Fibroblast of the aortic adventitia (primary cell): ENCODE data around the gene ADARB2. TPM values are rescaled to one million over a fixed set of nuclear protein-coding genes. Genes with fewer than 3 reads are reported as not detected.

ENCODE experiments used
- DNase-seq: peaks from one replicate; pipeline ENCODE4 v3.0.0-alpha.2; 2010; ENCODE audit warnings: low read depth
- H3K4me3 ChIP-seq: 2 replicates; pipeline ENCODE4 v1.5.1; 2011; ENCODE audit warnings: low read depth, mild to moderate bottlenecking, control low read depth, low read length, moderate library complexity
- CTCF ChIP-seq: IDR thresholded peaks from 2 replicates; pipeline ENCODE4 v1.5.1; 2011; ENCODE audit warnings: mild to moderate bottlenecking, low read length, control low read depth, inconsistent platforms; ENCODE audit not compliant: insufficient read depth
- total RNA-seq: library from RNA; depleted of rRNA; stranded (reverse); fragments of >200 nt; gene quantifications from 2 replicates; pipeline ENCODE4 v1.2.3, GENCODE V29; 2012; ENCODE audit warnings: low replicate concordance

The ADARB2 gene
- total RNA-seq, 1 donor = not detected

GRCh38 chr10:1608851-1609647 is 128.3 kb downstream of the ADARB2 start:
- TF ChIP-seq CTCF = no peak
- DNase-seq = no peak
- H3K4me3 ChIP-seq = no peak overlapping the region

DNA sequence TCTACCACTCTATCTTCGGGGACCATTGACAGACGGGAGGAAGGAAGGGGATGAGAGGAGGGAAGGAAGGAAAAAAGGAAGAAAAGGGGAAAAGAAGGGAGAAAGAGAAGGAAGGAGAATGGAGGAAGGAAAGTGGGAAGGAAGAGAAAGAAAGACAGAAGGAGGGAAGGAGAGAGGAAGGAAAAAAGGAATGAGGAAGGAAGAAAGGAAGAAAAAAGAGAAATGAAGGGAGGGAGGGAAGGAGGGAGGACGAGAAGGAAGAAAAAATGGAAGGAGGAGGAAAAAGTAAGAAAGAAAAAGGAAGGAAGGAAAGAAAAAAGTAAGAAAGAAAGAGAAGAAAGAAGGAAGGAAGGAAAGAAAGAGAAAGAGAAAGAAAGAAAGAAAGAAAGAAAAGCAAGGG is 128.9 kb downstream of the ADARB2 start:
- H3K4me3 ChIP-seq = no peak overlapping the region
- no peak for DNase-seq
- no peak for TF ChIP-seq CTCF

GRCh38 chr10:1607466-1607865 is 129.9 kb downstream of the ADARB2 start:
- TF ChIP-seq CTCF = no peak
- no peak for DNase-seq
- H3K4me3 ChIP-seq = no peak overlapping the region

GRCh38 chr10:1605999-1606940 is 131.1 kb downstream of the ADARB2 start:
- no peak for TF ChIP-seq CTCF
- no peak overlapping the region for H3K4me3 ChIP-seq
- DNase-seq = no peak

DNA sequence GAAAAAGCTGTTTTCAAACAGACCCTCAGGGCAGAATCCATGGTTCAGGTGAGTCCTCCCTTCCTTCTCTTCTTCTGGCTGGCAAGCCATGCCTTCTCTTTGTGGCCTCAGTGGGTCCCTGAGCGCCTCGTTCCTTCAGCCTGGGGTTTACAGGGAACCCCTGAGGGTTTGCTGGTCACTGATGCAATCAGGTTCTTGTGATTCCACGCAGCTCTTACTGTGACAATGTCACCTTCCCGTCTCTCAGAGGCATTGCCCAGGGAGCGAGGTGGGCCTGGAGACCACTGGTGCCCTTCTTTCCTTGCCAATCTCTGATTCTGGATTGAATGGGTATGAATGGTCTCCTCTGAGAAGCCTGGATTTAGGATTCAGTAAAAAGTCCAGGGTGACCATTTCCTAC is 132.2 kb downstream of the ADARB2 start:
- no peak overlapping the region for H3K4me3 ChIP-seq
- DNase-seq = no peak
- TF ChIP-seq CTCF = no peak

DNA sequence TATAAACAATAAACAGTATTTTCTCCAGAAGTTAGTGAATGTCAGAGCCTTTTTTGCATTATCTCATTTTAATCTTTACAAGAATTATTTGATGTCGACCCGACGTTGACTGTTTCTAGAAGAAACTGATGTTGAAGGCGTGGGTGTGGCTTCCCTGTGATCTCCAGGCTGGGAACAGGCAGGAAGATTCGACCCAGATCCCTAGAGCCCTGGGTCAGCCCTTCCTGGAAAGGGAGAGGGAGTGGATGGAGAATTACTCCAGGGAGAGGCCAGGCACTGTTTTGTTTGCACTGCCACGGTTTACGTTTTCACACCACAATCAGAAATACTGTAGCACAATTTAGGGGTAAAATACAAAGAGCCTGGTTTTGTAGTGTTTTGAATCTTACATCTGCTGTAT is 133.1 kb downstream of the ADARB2 start:
- H3K4me3 ChIP-seq = no peak overlapping the region
- no peak for TF ChIP-seq CTCF
- no peak for DNase-seq
